Stimulated activated CD8-positive, alpha-beta memory T cell treated with anti-CD3 and anti-CD28 coated beads, Interleukin-7, amount 100 ng/mL, for 4 hours (primary cell): ENCODE data around the gene ATP8A2.

Experiments used
- DNase-seq, 2 donors: peaks; one replicate each; pipeline ENCODE4 v3.0.0-alpha.2; 2020; ENCODE audit warnings: low read depth in 2 of 2

The ATP8A2 gene

GRCh38 chr13:25625414-25625813, 253.6 kb downstream of the ATP8A2 start:
- no peak for DNase-seq

GRCh38 chr13:25630329-25630900, 258.6 kb downstream of the ATP8A2 start:
- DNase-seq: no peak

GRCh38 chr13:25632166-25632888, 260.6 kb downstream of the ATP8A2 start:
- DNase-seq: no peak

GRCh38 chr13:25633093-25633492, 261.3 kb downstream of the ATP8A2 start:
- no peak for DNase-seq

DNA sequence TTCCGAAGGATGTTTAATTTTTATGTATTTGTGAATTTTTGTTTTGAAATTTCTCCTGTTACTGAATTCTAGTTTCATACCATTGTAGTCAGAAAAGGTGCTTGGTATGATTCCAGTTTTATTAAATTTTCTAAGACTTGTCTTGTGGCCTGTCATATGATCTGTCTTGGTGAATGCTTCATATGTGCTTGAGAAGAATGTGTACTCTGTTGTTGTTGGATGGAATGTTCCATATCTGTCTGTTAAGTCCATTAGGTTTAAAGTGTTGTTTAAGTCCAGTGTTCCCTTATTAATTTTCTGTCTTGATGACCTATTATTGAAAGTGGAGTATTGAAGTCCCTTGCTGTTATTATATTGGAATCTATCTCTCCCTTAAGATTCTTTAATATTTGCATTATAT, 273.9 kb downstream of the ATP8A2 start:
- no peak for DNase-seq

- DNase-seq: no peak
These were observed 277.3 kb downstream of the ATP8A2 start for GRCh38 chr13:25649001-25649633.

DNA sequence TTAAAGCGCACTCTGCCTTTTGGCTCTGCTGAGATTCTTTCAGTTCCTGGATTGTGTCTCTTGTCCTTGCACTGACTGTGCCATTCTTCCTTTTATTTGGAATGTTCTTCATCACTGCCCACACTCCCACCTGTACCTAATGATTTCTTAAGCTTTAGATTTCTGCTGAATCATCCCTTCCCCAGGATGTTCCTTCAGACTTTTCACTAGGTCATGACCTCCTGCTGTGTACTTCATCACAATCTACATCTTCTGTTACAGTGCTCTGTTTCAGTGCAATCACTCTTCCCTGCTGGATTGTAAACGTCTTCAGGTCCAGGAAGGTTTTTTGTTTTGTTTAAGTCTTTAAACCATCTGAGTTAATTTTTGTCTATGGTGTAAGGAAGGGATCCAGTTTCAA, 281.0 kb downstream of the ATP8A2 start:
- no peak for DNase-seq

DNA sequence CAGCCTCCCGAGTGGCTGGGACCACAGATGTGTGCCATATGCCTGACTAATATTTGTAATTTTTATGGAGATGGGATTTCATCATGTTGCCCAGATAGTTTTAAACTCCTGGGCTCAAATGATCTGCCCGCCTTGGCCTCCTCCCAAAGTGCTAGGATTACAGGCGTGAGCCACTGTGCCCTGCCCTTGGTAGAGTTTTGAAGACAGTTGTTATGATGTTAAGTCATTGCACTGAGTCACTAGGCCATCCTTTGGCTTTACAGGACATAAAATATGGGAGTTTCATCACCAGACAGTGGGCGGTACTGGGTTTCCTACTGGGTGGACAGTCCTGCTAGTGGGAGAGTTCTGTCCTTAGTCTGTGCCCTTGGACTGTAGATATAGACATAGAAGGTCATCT, 282.5 kb downstream of the ATP8A2 start:
- DNase-seq: no peak

GRCh38 chr13:25657157-25657556, 285.4 kb downstream of the ATP8A2 start:
- DNase-seq: no peak

DNA sequence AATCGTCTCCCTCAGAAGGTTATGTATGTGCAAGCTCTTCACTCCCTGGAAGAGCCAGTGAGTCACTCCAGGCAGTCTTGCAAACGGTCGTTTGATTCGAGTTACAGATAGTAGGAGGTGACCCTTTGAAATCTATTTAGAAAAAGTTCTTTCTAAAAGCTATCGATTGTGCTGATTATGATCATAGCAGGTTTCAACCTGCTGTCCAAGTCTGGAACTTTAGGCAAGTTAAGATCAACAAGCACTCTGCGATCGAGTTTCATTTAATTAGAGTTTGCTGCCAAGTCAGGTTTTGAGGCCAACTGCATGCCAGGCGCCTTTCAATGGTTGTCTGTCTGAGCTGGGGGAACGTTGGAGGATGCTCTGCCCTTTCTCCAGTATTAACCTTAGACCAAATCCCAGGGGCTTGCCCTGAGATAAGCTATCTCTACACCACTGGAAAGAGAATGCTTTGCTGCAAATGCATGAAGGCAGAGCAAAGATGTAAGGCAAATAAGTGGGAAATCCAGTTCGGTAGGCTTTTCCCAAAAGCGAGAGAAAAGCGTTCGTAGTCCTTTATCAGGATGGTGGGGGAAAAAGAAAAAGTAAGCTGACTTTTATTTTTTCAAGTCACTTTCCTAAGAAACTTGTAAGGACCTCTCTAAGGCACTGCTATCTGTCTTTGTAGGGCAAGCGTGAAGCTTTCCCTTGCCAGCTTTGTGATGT, 287.5 kb downstream of the ATP8A2 start:
- DNase-seq: no peak

DNA sequence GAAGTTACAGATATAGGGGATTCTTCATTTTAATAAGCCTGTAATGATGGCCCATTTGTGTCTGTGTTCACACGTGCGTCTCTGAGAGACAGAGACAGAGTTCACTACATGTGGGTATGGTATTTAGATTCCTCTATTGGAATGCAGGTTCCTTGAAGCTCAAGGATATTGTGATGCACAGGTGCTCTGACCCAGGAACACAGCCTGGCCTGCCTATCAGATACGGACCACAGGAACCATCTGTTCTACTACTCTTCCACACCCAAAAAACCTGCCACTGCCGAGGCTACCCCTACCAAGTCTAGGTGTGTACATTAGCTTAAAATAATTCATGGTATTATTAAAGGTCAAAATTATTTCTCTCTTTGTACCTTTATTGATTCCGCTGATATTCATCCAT, 289.2 kb downstream of the ATP8A2 start:
- no peak for DNase-seq

DNA sequence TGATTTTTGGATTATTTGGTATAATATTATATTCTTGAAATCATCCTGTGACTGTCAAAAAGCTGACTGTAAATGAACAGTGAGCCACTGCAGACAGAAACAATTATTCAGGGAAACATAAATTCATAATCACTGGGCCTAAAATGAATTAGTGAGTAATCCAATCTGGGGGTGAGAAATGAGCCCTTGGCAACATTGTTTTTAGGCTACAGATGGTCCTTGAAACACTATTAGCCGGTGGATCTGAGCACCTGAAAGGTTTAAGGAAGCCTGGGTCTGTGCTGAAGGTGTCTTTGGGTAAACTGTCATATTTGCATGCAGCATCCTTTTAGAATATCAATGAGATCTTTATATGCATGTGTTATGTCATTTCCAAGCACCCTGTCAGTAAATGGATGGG, 290.7 kb downstream of the ATP8A2 start:
- no peak for DNase-seq

GRCh38 chr13:25668345-25668744, 296.6 kb downstream of the ATP8A2 start:
- DNase-seq: no peak

DNA sequence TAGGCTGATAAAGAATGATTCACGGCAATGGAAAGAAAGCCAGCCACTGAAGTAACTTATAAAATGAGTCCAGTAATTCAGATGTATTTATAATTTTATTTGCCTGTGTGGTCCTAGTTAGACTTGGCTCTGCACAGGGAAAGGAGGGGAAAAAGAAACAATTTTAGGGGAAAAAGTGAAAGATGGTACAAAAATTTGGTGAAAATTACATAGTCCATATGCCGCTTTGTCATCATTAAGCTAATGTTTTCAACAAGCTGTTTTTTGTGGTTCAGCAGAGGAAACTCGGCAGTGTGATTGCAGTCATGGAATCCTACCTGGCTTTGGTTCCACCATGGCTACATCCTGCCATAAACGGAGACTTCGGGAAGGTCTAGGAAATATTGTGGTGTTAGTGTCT, 301.9 kb downstream of the ATP8A2 start:
- DNase-seq: no peak

GRCh38 chr13:25674371-25674770, 302.6 kb downstream of the ATP8A2 start:
- DNase-seq: no peak

DNA sequence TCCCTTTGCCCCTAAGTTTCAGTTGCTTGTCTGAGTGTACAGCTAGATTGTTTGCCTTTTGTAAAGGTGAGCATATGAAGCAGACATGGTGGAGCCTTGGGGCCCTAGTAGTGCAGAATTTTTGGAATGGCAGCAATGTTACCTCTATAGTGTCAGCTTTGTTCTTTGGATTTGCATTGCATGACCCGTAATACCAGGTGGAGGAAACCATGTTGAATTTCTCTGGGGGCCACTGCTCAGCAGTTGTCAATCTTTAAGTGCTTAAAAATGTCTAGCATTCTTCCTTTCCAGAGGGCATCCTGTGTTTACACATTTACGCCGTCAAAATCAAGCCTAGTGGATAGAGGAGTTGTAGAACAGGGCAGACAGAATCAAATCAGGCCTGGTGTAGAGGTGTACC, 303.3 kb downstream of the ATP8A2 start:
- no peak for DNase-seq

- DNase-seq: no peak
These were observed 306.2 kb downstream of the ATP8A2 start for GRCh38 chr13:25677956-25678355.

GRCh38 chr13:25678398-25678797, 306.6 kb downstream of the ATP8A2 start:
- DNase-seq: no peak

DNA sequence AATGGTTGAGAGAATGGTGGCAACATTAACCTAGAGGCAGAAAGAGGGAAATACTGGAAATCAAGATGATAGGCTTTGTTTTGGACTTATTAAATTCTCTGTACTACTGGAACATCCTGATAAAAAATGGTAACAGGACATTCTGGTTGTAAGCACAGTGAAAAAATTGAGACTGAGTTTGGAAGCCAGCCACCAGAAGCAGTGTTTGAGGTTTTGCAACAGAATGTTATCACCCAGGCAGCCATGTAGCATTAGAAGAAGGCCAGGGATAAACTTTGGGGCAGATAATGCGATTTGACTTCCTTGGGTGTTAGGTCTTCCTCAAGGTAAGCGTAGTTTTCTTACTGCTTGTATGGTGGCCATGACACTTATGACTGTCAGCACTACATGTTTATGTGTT, 307.4 kb downstream of the ATP8A2 start:
- DNase-seq: no peak

- DNase-seq: no peak
These were observed 308.2 kb downstream of the ATP8A2 start for GRCh38 chr13:25679936-25680335.

GRCh38 chr13:25682276-25682675, 310.5 kb downstream of the ATP8A2 start:
- DNase-seq: no peak

DNA sequence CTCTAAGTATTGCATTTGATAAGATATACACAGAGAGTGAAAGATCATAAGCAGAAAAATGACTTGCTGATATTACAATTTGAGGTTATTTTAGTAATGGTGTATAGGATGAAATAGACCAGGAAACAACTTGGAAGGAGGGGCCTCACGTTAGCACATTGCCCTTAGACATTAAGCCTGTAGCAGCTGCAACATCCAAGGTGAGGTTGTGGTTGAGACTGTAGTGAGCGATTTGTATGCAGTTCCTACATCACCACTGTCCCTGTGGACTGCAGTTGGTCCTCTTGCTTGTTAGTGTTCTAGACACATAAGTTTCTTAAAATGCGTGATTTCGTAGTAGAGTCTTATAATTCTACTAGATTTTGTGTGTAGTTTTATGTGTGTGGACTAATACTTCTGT, 311.3 kb downstream of the ATP8A2 start:
- no peak for DNase-seq
